DOHH2 (cell line): ENCODE results near the gene HES7.

Experiments
- H3F3A ChIP-seq: fragments of 200-600 bp; sonication (generic), shearing (Covaris generic); 2 replicates; pipeline ENCODE4 v1.6.0; 2016; ENCODE audit warnings: antibody characterized with exemption, mild to moderate bottlenecking; ENCODE audit not compliant: control insufficient read depth, insufficient read depth
- H3K27ac ChIP-seq: fragments of 200-600 bp; sonication (generic); 2 replicates; pipeline ENCODE4 v1.5.1; 2014; ENCODE audit warnings: low read depth, mild to moderate bottlenecking, low read length, moderate library complexity
- H3K27me3 ChIP-seq: fragments of 200-600 bp; sonication (generic); 2 replicates; pipeline ENCODE4 v1.6.1; 2014; ENCODE audit warnings: mild to moderate bottlenecking, low read length, mixed read lengths; ENCODE audit not compliant: control insufficient read depth
- H3K36me3 ChIP-seq: fragments of 200-600 bp; sonication (generic); 2 replicates; pipeline ENCODE4 v1.6.1; 2014; ENCODE audit warnings: mild to moderate bottlenecking, low read length, moderate library complexity, mixed read lengths; ENCODE audit not compliant: control insufficient read depth
- H3K4me1 ChIP-seq: fragments of 200-600 bp; sonication (generic); 2 replicates; pipeline ENCODE4 v1.6.1; 2014; ENCODE audit warnings: mild to moderate bottlenecking, low read length, mixed read lengths; ENCODE audit not compliant: control insufficient read depth
- H3K4me2 ChIP-seq: fragments of 200-600 bp; sonication (generic); 2 replicates; pipeline ENCODE4 v1.6.0; 2014; ENCODE audit warnings: mild to moderate bottlenecking, low read length, moderate library complexity
- H3K4me3 ChIP-seq: fragments of 200-600 bp; sonication (generic); 2 replicates; pipeline ENCODE4 v1.5.1; 2014; ENCODE audit warnings: mild to moderate bottlenecking, low read length, mixed read lengths
- H3K79me2 ChIP-seq: fragments of 200-600 bp; sonication (generic); 2 replicates; pipeline ENCODE4 v1.6.1; 2014; ENCODE audit warnings: mild to moderate bottlenecking, low read length, mixed read lengths; ENCODE audit not compliant: control insufficient read depth
- H3K9me2 ChIP-seq: fragments of 200-600 bp; sonication (generic); replicated peaks from 2 replicates; pipeline ENCODE4 v1.6.1; 2014; ENCODE audit warnings: mild to moderate bottlenecking, low read length, mixed read lengths; ENCODE audit not compliant: control insufficient read depth
- H3K9me3 ChIP-seq: fragments of 200-600 bp; sonication (generic); 2 replicates; pipeline ENCODE4 v1.6.1; 2014; ENCODE audit warnings: antibody characterized with exemption, low read length, mixed read lengths; ENCODE audit not compliant: control insufficient read depth, insufficient read depth
- H4K20me1 ChIP-seq: fragments of 200-600 bp; sonication (generic); 2 replicates; pipeline ENCODE4 v1.6.0; 2014; ENCODE audit warnings: low read depth, mild to moderate bottlenecking, antibody characterized with exemption, low read length, moderate library complexity; ENCODE audit not compliant: control insufficient read depth, insufficient read depth
- CTCF ChIP-seq: fragments of 200-600 bp; sonication (generic); IDR thresholded peaks from one replicate; pipeline ENCODE4 v1.5.1; 2014; ENCODE audit warnings: antibody characterized with exemption, mild to moderate bottlenecking, low read depth, low read length; ENCODE audit not compliant: poor library complexity, severe bottlenecking
- EZH2phosphoT487 ChIP-seq: fragments of 200-600 bp; sonication (generic); IDR thresholded peaks from 2 replicates; pipeline ENCODE4 v1.6.1; 2017; ENCODE audit warnings: borderline replicate concordance, mild to moderate bottlenecking, antibody characterized with exemption, low read length, moderate library complexity, mixed read lengths

Gene HES7

GRCh38 chr17:8160741-8161221 lies 36.9 kb upstream of the HES7 start:
- Histone ChIP-seq H3K9me3 (no peaks in the 10 kb centered on the region), H3K79me2 (peaks cover 34% of the 10 kb centered on the region), H3K4me1 (peaks cover 64% of the 10 kb centered on the region), H3K4me2 (peak overlapping the region; percentile 68), H3K4me3 (peak overlapping the region; percentile 99), H3F3A (peaks cover 18% of the 10 kb centered on the region), H3K27me3 (no peaks in the 10 kb centered on the region), H4K20me1 (peaks cover 7% of the 10 kb centered on the region; the same call in 1 of the 2 replicates), H3K27ac (peak overlapping the region; percentile 20; the same call in 1 of the 2 replicates), H3K36me3 (peaks cover 43% of the 10 kb centered on the region), H3K9me2 (no peaks in the 10 kb centered on the region)
- TF ChIP-seq CTCF (no peak), EZH2phosphoT487 (no peak)

- Histone ChIP-seq H3K79me2 (peaks cover 34% of the 10 kb centered on the region), H3K4me2 (no peak overlapping the region; the same call in 1 of the 2 replicates), H4K20me1 (peaks cover 7% of the 10 kb centered on the region; the same call in 1 of the 2 replicates), H3K27ac (no peak overlapping the region), H3K27me3 (no peaks in the 10 kb centered on the region), H3K9me3 (no peaks in the 10 kb centered on the region), H3K4me1 (peaks cover 69% of the 10 kb centered on the region), H3K4me3 (no peak overlapping the region), H3K9me2 (no peaks in the 10 kb centered on the region), H3K36me3 (peaks cover 43% of the 10 kb centered on the region), H3F3A (peaks cover 18% of the 10 kb centered on the region)
- TF ChIP-seq EZH2phosphoT487 (no peak), CTCF (no peak)
These were observed 36.3 kb upstream of the HES7 start for GRCh38 chr17:8160224-8160577.

- peaks cover 7% of the 10 kb centered on the region; the same call in 1 of the 2 replicates for H4K20me1 ChIP-seq
- no peak overlapping the region for H3K4me2 ChIP-seq
- peaks cover 43% of the 10 kb centered on the region for H3K36me3 ChIP-seq
- H3K27me3 ChIP-seq, result no peaks in the 10 kb centered on the region
- no peaks in the 10 kb centered on the region for H3K9me3 ChIP-seq
- H3K79me2 ChIP-seq, result peaks cover 36% of the 10 kb centered on the region
- H3K27ac ChIP-seq, result no peak overlapping the region
- no peak overlapping the region for H3K4me3 ChIP-seq
- TF ChIP-seq CTCF (peak; percentile 8), EZH2phosphoT487 (no peak)
- peaks cover 22% of the 10 kb centered on the region for H3F3A ChIP-seq
- H3K9me2 ChIP-seq, result no peaks in the 10 kb centered on the region
- H3K4me1 ChIP-seq, result peaks cover 69% of the 10 kb centered on the region
These were observed 35.7 kb upstream of the HES7 start for GRCh38 chr17:8159459-8160223.
